Brain microvascular endothelial cell (primary cell): ENCODE data around the gene B4GALT3.

Experiments
- DNase-seq: peaks from one replicate; pipeline ENCODE4 v3.0.0-alpha.2; 2020
- H3K27ac ChIP-seq: fragments of 250-450 bp; sonication (Bioruptor Pico); 2 replicates; pipeline ENCODE4 v1.5.1; 2020; ENCODE audit warnings: mild to moderate bottlenecking, moderate library complexity
- H3K27me3 ChIP-seq: fragments of 250-450 bp; sonication (Bioruptor Pico); replicated peaks from 2 replicates; pipeline ENCODE4 v1.5.1; 2020; ENCODE audit warnings: mild to moderate bottlenecking
- H3K36me3 ChIP-seq: fragments of 250-450 bp; sonication (Bioruptor Pico); replicated peaks from 2 replicates; pipeline ENCODE4 v1.5.1; 2020; ENCODE audit warnings: mild to moderate bottlenecking
- H3K4me3 ChIP-seq: 2 replicates; pipeline ENCODE4 v1.5.1; 2011; ENCODE audit warnings: low read depth, mild to moderate bottlenecking, control low read depth, low read length, moderate library complexity
- in situ Hi-C: cut with HindIII; loops from 2 replicates; pipeline ENCODE4 v1.10.0; 2017; ENCODE audit warnings: low sequenced_read_pairs, low pct_ligation_motif_present
- TF ChIP-seq, protein P1 (sequence below): IDR thresholded peaks from 2 replicates; pipeline ENCODE4 v1.5.1; 2011; ENCODE audit warnings: low read depth, mild to moderate bottlenecking, moderate library complexity, low read length, control low read depth, inconsistent platforms; ENCODE audit errors: missing control alignments

B4GALT3 gene

DNA sequence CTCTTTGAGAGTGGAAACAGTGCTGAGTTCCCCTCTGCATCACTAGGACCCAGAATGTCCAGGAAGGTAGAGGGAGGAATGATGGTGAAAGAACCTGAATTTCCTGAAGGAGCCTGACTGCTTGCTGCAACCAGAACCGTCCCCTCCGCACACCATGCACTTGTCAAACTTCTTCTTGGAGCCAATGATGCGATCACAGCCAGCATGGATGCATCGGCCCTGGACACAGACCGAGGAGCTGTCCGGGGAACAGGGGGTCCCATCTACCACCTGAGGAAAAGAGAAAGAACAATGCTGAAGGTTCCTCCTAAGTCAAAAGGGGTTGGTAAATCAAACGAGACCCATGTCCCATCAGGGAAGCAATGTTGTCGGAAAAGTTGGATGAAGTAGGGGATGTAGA is 14.7 kb upstream of the B4GALT3 start:
- H3K27me3 ChIP-seq: no peaks in the 10 kb centered on the region
- H3K4me3 ChIP-seq: no peak overlapping the region
- DNase-seq: no peak
- in situ Hi-C loops: no loop called here
- no peaks in the 10 kb centered on the region for H3K36me3 ChIP-seq
- TF ChIP-seq, protein P1, sequence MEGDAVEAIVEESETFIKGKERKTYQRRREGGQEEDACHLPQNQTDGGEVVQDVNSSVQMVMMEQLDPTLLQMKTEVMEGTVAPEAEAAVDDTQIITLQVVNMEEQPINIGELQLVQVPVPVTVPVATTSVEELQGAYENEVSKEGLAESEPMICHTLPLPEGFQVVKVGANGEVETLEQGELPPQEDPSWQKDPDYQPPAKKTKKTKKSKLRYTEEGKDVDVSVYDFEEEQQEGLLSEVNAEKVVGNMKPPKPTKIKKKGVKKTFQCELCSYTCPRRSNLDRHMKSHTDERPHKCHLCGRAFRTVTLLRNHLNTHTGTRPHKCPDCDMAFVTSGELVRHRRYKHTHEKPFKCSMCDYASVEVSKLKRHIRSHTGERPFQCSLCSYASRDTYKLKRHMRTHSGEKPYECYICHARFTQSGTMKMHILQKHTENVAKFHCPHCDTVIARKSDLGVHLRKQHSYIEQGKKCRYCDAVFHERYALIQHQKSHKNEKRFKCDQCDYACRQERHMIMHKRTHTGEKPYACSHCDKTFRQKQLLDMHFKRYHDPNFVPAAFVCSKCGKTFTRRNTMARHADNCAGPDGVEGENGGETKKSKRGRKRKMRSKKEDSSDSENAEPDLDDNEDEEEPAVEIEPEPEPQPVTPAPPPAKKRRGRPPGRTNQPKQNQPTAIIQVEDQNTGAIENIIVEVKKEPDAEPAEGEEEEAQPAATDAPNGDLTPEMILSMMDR: no peak
- H3K27ac ChIP-seq: no peak overlapping the region

DNA sequence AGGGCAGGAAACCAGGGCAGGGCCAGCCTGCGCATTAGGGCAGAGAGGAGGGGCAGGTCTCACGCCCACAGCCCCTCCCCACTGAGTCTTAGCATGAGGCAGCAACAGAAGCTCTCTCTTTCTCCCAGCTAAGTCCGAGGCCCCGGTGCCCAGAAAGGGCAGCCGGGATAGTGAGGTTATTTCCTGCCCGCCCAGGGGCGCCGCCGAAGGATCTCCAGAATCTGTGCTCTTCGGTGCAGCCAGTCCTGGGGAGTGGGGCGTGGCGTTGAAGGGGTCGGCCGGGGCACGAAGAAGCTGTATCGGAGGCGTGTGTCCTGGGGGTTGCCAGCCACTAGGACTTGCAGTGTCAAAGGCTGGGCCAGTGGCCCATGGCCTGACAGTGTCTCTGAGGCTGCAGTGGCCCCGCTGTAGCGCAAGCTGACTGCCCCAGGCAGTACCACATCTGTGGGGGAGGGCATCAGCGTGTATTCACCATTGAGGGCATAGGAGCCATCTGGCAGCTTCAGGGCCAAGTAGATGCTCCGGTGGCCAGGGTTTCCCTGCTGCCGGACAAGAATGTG is 13.7 kb upstream of the B4GALT3 start:
- no peak for DNase-seq
- TF ChIP-seq, protein P1: no peak
- no peak overlapping the region for H3K27ac ChIP-seq
- in situ Hi-C loops: no loop called here
- H3K27me3 ChIP-seq: no peaks in the 10 kb centered on the region
- H3K36me3 ChIP-seq: no peaks in the 10 kb centered on the region
- no peak overlapping the region for H3K4me3 ChIP-seq

GRCh38 chr1:161189036-161189435 is 11.7 kb upstream of the B4GALT3 start:
- DNase-seq: no peak
- TF ChIP-seq, protein P1: no peak
- Histone ChIP-seq H3K27me3 (no peaks in the 10 kb centered on the region), H3K36me3 (no peaks in the 10 kb centered on the region), H3K27ac (no peak overlapping the region), H3K4me3 (no peak overlapping the region)
- in situ Hi-C loops: no loop called here

DNA sequence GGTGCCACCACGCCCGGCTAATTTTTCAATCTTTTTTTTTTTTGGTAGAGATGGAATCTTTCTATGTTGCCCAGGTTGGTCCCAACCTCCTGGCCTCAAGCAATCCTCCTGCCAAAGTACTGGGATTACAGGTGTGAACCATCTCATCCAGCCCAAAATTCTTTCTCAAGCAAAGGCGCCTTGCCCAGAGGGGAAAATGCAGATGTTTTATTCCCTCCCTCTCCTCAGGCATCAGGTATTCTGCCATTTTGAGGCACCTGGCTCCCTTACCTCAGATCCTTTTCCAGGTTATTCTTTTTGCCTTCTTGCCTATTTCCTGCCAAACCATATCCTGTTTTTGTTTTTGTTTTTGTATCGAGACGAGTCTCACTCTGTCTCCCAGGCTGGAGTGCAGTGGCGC is 11.1 kb upstream of the B4GALT3 start:
- no peaks in the 10 kb centered on the region for H3K36me3 ChIP-seq
- TF ChIP-seq, protein P1: no peak
- no peaks in the 10 kb centered on the region for H3K27me3 ChIP-seq
- H3K4me3 ChIP-seq: no peak overlapping the region
- DNase-seq: no peak
- in situ Hi-C loops: no loop called here
- H3K27ac ChIP-seq: no peak overlapping the region

DNA sequence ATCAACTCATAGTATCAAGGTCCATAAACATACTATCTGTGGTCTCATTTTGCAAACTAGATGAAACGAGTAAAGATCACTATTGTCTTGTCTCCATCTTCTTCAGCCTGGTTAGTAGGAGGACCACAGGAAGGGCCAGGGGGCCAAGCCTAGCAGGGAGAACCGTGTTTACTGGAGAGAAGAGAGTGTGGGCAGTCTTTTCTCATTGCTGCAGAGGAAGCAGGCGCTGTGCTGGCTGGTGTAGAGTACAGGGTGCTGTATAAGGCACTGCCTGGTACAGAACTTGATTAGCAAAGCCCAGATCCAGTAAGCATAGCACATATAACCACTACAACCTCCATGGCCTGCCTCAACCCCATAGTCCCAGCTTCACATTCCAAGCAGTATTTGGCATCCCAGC is 10.0 kb upstream of the B4GALT3 start:
- Histone ChIP-seq H3K36me3 (no peaks in the 10 kb centered on the region), H3K27ac (no peak overlapping the region), H3K4me3 (no peak overlapping the region), H3K27me3 (no peaks in the 10 kb centered on the region)
- TF ChIP-seq, protein P1: no peak
- in situ Hi-C loops: no loop called here
- no peak for DNase-seq

- no peaks in the 10 kb centered on the region for H3K27me3 ChIP-seq
- H3K36me3 ChIP-seq: no peaks in the 10 kb centered on the region
- TF ChIP-seq, protein P1: no peak
- DNase-seq: no peak
- no peak overlapping the region for H3K27ac ChIP-seq
- no peak overlapping the region for H3K4me3 ChIP-seq
- in situ Hi-C loops: no loop called here
Observed at GRCh38 chr1:161185732-161186311, 8.5 kb upstream of the B4GALT3 start.
